ENCODE measurements around the gene CDKL5. TPM values are rescaled to one million over a fixed set of nuclear protein-coding genes. Genes with fewer than 3 reads are reported as not detected.

CDKL5 gene
- total and polyA plus RNA-seq, 2 experiments from 2014 or later = 7.5 to 13.7 TPM

GRCh38 chrX:18389966-18390365, 35.4 kb upstream of the CDKL5 start:
- Histone ChIP-seq H3K4me2 (no peak overlapping the region), H3K27me3 (ENCODE audit: insufficient read depth) (no peaks in the 10 kb centered on the region), H3K4me1 (ENCODE audit: insufficient read depth) (no peaks in the 10 kb centered on the region), H3K9me2 (ENCODE audit: insufficient read depth) (no peaks in the 10 kb centered on the region), H2AFZ (no peak overlapping the region), H3F3A (replicated peaks; ENCODE audit: low read depth) (no peaks in the 10 kb centered on the region), H4K20me1 (replicated peaks; ENCODE audit: insufficient read depth) (no peaks in the 10 kb centered on the region), H3K36me3 (ENCODE audit: insufficient read depth) (no peaks in the 10 kb centered on the region), H3K4me3 (no peak overlapping the region), H3K27ac (ENCODE audit: low read depth) (no peak overlapping the region), H3K79me2 (replicated peaks; ENCODE audit: insufficient read depth) (no peaks in the 10 kb centered on the region)
- DNase-seq (ENCODE audit: low spot score) (peak; percentile 44), ATAC-seq (no peak)
- Mint-ChIP-seq H3K27me3 (ENCODE audit: insufficient read depth, low read depth, poor library complexity) (no peaks in the 10 kb centered on the region), H3K4me1 (no peaks in the 10 kb centered on the region; the same call in 2 of the 3 replicates), H3K4me3 (no peak overlapping the region), H3K36me3 (ENCODE audit: low read depth) (no peaks in the 10 kb centered on the region), H3K9me3 (no peaks in the 10 kb centered on the region), H3K27ac (no peak overlapping the region)
- TF ChIP-seq EZH2 (IDR thresholded peaks at IDR 0.05; ENCODE audit: low read depth, unreplicated experiment) (no peak), CTCF (conservative IDR thresholded peaks at IDR 0.05; ENCODE audit: low read depth in 2 of 2) (peak; percentile 44 to 49)

- no peak overlapping the region for H2AFZ ChIP-seq
- H3K4me2 ChIP-seq = no peak overlapping the region
- H3K36me3 ChIP-seq (ENCODE audit: insufficient read depth) = no peaks in the 10 kb centered on the region
- H3K27me3 ChIP-seq (ENCODE audit: insufficient read depth) = no peaks in the 10 kb centered on the region
- no peaks in the 10 kb centered on the region for H4K20me1 ChIP-seq (replicated peaks; ENCODE audit: insufficient read depth)
- H3K4me1 Mint-ChIP-seq = no peaks in the 10 kb centered on the region; the same call in 2 of the 3 replicates
- H3K27ac ChIP-seq (ENCODE audit: low read depth) = no peak overlapping the region
- no peaks in the 10 kb centered on the region for H3K27me3 Mint-ChIP-seq (ENCODE audit: insufficient read depth, low read depth, poor library complexity)
- no peaks in the 10 kb centered on the region for H3K4me1 ChIP-seq (ENCODE audit: insufficient read depth)
- no peak overlapping the region; the same call in 1 of the 2 replicates for H3K27ac Mint-ChIP-seq
- H3K36me3 Mint-ChIP-seq (ENCODE audit: low read depth) = no peaks in the 10 kb centered on the region
- H3K4me3 ChIP-seq = no peak overlapping the region
- H3K9me3 Mint-ChIP-seq = no peaks in the 10 kb centered on the region
- TF ChIP-seq CTCF (conservative IDR thresholded peaks at IDR 0.05; ENCODE audit: low read depth in 2 of 2) = peak; percentile 54 to 75
- no peak for TF ChIP-seq NANOG (IDR thresholded peaks at IDR 0.05; ENCODE audit: borderline replicate concordance)
- H3K79me2 ChIP-seq (replicated peaks; ENCODE audit: insufficient read depth) = no peaks in the 10 kb centered on the region
- H3K4me3 Mint-ChIP-seq = no peak overlapping the region
- ATAC-seq (no peak), DNase-seq (ENCODE audit: low spot score) (peak; percentile 76)
- H3F3A ChIP-seq (replicated peaks; ENCODE audit: low read depth) = no peaks in the 10 kb centered on the region
- no peaks in the 10 kb centered on the region for H3K9me2 ChIP-seq (ENCODE audit: insufficient read depth)
Observed at GRCh38 chrX:18390941-18391538, 34.4 kb upstream of the CDKL5 start.

- ATAC-seq = no peak
- Mint-ChIP-seq H3K4me3 (no peak overlapping the region), H3K9me3 (no peaks in the 10 kb centered on the region), H3K36me3 (ENCODE audit: low read depth) (no peaks in the 10 kb centered on the region), H3K4me1 (no peaks in the 10 kb centered on the region; the same call in 2 of the 3 replicates), H3K27ac (no peak overlapping the region), H3K27me3 (ENCODE audit: insufficient read depth, low read depth, poor library complexity) (no peaks in the 10 kb centered on the region)
- Histone ChIP-seq H3K4me2 (no peak overlapping the region), H3K9me2 (ENCODE audit: insufficient read depth) (no peaks in the 10 kb centered on the region), H3F3A (replicated peaks; ENCODE audit: low read depth) (no peaks in the 10 kb centered on the region), H3K27me3 (ENCODE audit: insufficient read depth) (no peaks in the 10 kb centered on the region), H3K4me1 (ENCODE audit: insufficient read depth) (no peaks in the 10 kb centered on the region), H3K36me3 (ENCODE audit: insufficient read depth) (no peaks in the 10 kb centered on the region), H4K20me1 (replicated peaks; ENCODE audit: insufficient read depth) (no peaks in the 10 kb centered on the region), H2AFZ (no peak overlapping the region), H3K4me3 (no peak overlapping the region), H3K27ac (ENCODE audit: low read depth) (no peak overlapping the region), H3K79me2 (replicated peaks; ENCODE audit: insufficient read depth) (no peaks in the 10 kb centered on the region)
- no peak for DNase-seq (ENCODE audit: low spot score)
- TF ChIP-seq ZNF462 (CRISPR knock-in tag; IDR thresholded peaks at IDR 0.05) = no peak
- no peak for TF ChIP-seq ZNF114 (CRISPR knock-in tag; IDR thresholded peaks at IDR 0.05)
- no peak for TF ChIP-seq POLR2AphosphoS5 (IDR thresholded peaks at IDR 0.05; ENCODE audit: low read depth)
Observed at GRCh38 chrX:18394477-18394876, 30.9 kb upstream of the CDKL5 start.

All from GM23338 (cell line).